H1 (cell line): ENCODE data around the gene YARS2. TPM values are rescaled to one million over a fixed set of nuclear protein-coding genes. Genes with fewer than 3 reads are reported as not detected.
A peak's percentile ranks its signal among the peaks of the same experiment; 100 is the strongest.

ENCODE experiments used
- EGR1 ChIP-seq: IDR thresholded peaks from 2 replicates; pipeline ENCODE4 v1.6.1; 2011; ENCODE audit warnings: low read depth, low read length, borderline replicate concordance
- SAP30 ChIP-seq: fragments of 300-600 bp; sonication (generic); IDR thresholded peaks from 2 replicates; pipeline ENCODE4 v1.7.1; 2012; ENCODE audit warnings: low read length, moderate library complexity, mild to moderate bottlenecking, inconsistent platforms; ENCODE audit not compliant: insufficient read depth, insufficient replicate concordance
- ZNF274 ChIP-seq: IDR thresholded peaks from 2 replicates; pipeline ENCODE4 v1.7.0; 2012; ENCODE audit warnings: low read length, borderline replicate concordance; ENCODE audit errors: extremely low read depth
- polyA plus RNA-seq, 7 experiments: library from polyadenylated mRNA; depleted of rRNA in 3 of 7; stranded (reverse) in 5 of 7; unstranded in 2 of 7; fragments of >200 nt in 5 of 7; fragments of 200-250 nt in 2 of 7; gene quantifications; 1 replicate in 5 of 7; 2 replicates in 1 of 7; 4 replicates in 1 of 7; pipeline versions ENCODE4 v1.2.1 to v1.2.3, GENCODE V29; 2011 to 2013; ENCODE audit warnings: missing spikeins in 2 of 7, mixed read lengths in 2 of 7
- total RNA-seq: library from RNA; stranded (reverse); fragmentation: NEBNext Ultra II Directional; extraction: Animal tissue kit (Norgen Biotek cat#: 25700); gene quantifications from 2 replicates; pipeline ENCODE4 v1.2.1, GENCODE V29; 2021

YARS2 gene
- total and polyA plus RNA-seq, 2 of the 8 experiments (the other 6 are each of a cell fraction or from before 2014, with no cell fraction given) = 29.9 to 41.4 TPM

DNA sequence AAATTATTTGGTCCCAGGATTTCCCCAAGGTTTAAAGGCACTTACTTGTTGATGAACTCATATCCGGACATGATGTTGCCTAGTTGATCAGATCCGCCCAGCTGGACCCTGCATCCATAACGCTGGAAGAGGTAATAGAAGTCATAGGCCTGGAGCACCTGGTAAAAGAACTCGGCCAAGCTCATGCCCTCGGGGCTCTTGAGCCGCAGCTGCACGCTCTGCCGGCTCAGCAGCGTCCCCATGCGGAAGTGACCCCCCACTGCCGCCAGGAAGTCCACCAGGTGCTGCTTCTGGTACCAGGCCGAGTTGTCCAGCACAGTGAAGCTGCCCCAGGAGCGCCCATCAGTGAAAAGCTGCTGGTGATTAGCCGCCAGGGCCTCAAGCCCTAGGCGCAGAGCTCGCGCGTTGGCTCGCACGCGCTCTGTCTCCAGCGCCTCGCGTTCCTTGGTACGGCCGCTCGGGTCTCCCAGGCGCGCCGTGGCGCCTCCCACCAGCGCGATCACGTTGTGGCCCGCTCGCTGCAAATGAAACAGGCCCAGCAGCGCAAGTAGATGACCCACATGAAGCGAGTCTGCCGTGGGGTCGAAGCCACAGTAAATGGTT lies 545 bp downstream of the YARS2 start (continued):
- TF ChIP-seq SAP30 (peak; percentile 26), EGR1 (no peak), ZNF274 (no peak)
